ENCODE data around the gene ZCCHC2.

The ZCCHC2 gene
- total RNA-seq: 89.6 to 124 (median 111) reads per million in 3 donors

GRCh38 chr18:62522504-62523254 is at the start of gene ZCCHC2:
Gene ZCCHC2 (plus strand): TSS chr18:62523025. CDS start chr18:62523425, 400 bp downstream.
- Histone ChIP-seq H3K27ac (ENCODE audit: insufficient read depth, low read length, poor library complexity, severe bottlenecking) (peak within 1 kb of the TSS; percentile 93), H3K4me3 (ENCODE audit: insufficient read depth, low read depth, low read length, poor library complexity, severe bottlenecking) (peak within 1 kb of the TSS; percentile 98), H3K27me3 (replicated peaks; ENCODE audit: control insufficient read depth, insufficient read depth, low read length, poor library complexity, severe bottlenecking) (no peaks in the 10 kb centered on the region), H3K9me3 (ENCODE audit: control insufficient read depth, low read length) (no peaks in the 10 kb centered on the region), H3K36me3 (ENCODE audit: control insufficient read depth, insufficient read depth, low read length) (no peaks in the 10 kb centered on the region), H3K4me1 (ENCODE audit: control insufficient read depth, insufficient read depth, low read length, poor library complexity, severe bottlenecking) (peaks cover 19% of the 10 kb centered on the region)
- peak; percentile 95 to 96 (median 96) for DNase-seq

- H3K27me3 ChIP-seq (replicated peaks; ENCODE audit: control insufficient read depth, insufficient read depth, low read length, poor library complexity, severe bottlenecking): no peaks in the 10 kb centered on the region
- no peak overlapping the region for H3K27ac ChIP-seq (ENCODE audit: insufficient read depth, low read length, poor library complexity, severe bottlenecking)
- H3K4me3 ChIP-seq (ENCODE audit: insufficient read depth, low read depth, low read length, poor library complexity, severe bottlenecking): no peak overlapping the region
- H3K4me1 ChIP-seq (ENCODE audit: control insufficient read depth, insufficient read depth, low read length, poor library complexity, severe bottlenecking): no peaks in the 10 kb centered on the region
- DNase-seq: no peak
- H3K9me3 ChIP-seq (ENCODE audit: control insufficient read depth, low read length): peaks cover 8% of the 10 kb centered on the region
- H3K36me3 ChIP-seq (ENCODE audit: control insufficient read depth, insufficient read depth, low read length): no peaks in the 10 kb centered on the region
Measured at GRCh38 chr18:62479574-62479973, 43.3 kb upstream of the ZCCHC2 start.

- DNase-seq: no peak
- Histone ChIP-seq H3K27me3 (replicated peaks; ENCODE audit: control insufficient read depth, insufficient read depth, low read length, poor library complexity, severe bottlenecking) (no peaks in the 10 kb centered on the region), H3K27ac (ENCODE audit: insufficient read depth, low read length, poor library complexity, severe bottlenecking) (no peak overlapping the region), H3K9me3 (ENCODE audit: control insufficient read depth, low read length) (peaks cover 8% of the 10 kb centered on the region), H3K4me1 (ENCODE audit: control insufficient read depth, insufficient read depth, low read length, poor library complexity, severe bottlenecking) (no peaks in the 10 kb centered on the region), H3K36me3 (ENCODE audit: control insufficient read depth, insufficient read depth, low read length) (no peaks in the 10 kb centered on the region), H3K4me3 (ENCODE audit: insufficient read depth, low read depth, low read length, poor library complexity, severe bottlenecking) (no peak overlapping the region)
Measured at GRCh38 chr18:62480927-62481326, 41.9 kb upstream of the ZCCHC2 start.

GRCh38 chr18:62484941-62485340 is 37.9 kb upstream of the ZCCHC2 start:
- Histone ChIP-seq H3K9me3 (ENCODE audit: control insufficient read depth, low read length) (peaks cover 5% of the 10 kb centered on the region), H3K27me3 (replicated peaks; ENCODE audit: control insufficient read depth, insufficient read depth, low read length, poor library complexity, severe bottlenecking) (no peaks in the 10 kb centered on the region), H3K27ac (ENCODE audit: insufficient read depth, low read length, poor library complexity, severe bottlenecking) (no peak overlapping the region), H3K4me1 (ENCODE audit: control insufficient read depth, insufficient read depth, low read length, poor library complexity, severe bottlenecking) (no peaks in the 10 kb centered on the region), H3K4me3 (ENCODE audit: insufficient read depth, low read depth, low read length, poor library complexity, severe bottlenecking) (no peak overlapping the region), H3K36me3 (ENCODE audit: control insufficient read depth, insufficient read depth, low read length) (no peaks in the 10 kb centered on the region)
- no peak for DNase-seq

- H3K4me3 ChIP-seq (ENCODE audit: insufficient read depth, low read depth, low read length, poor library complexity, severe bottlenecking): no peak overlapping the region
Measured at GRCh38 chr18:62485684-62486083, 37.1 kb upstream of the ZCCHC2 start.

GRCh38 chr18:62486290-62486964 is 36.4 kb upstream of the ZCCHC2 start:
- Histone ChIP-seq H3K36me3 (ENCODE audit: control insufficient read depth, insufficient read depth, low read length) (no peaks in the 10 kb centered on the region), H3K27ac (ENCODE audit: insufficient read depth, low read length, poor library complexity, severe bottlenecking) (no peak overlapping the region), H3K27me3 (replicated peaks; ENCODE audit: control insufficient read depth, insufficient read depth, low read length, poor library complexity, severe bottlenecking) (no peaks in the 10 kb centered on the region), H3K4me3 (ENCODE audit: insufficient read depth, low read depth, low read length, poor library complexity, severe bottlenecking) (no peak overlapping the region), H3K4me1 (ENCODE audit: control insufficient read depth, insufficient read depth, low read length, poor library complexity, severe bottlenecking) (no peaks in the 10 kb centered on the region), H3K9me3 (ENCODE audit: control insufficient read depth, low read length) (no peaks in the 10 kb centered on the region)
- no peak for DNase-seq

More at GRCh38 chr18:62485684-62486083, 37.1 kb upstream of the ZCCHC2 start:
- H3K36me3 ChIP-seq (ENCODE audit: control insufficient read depth, insufficient read depth, low read length): no peaks in the 10 kb centered on the region
- no peaks in the 10 kb centered on the region for H3K9me3 ChIP-seq (ENCODE audit: control insufficient read depth, low read length)
- no peak for DNase-seq
- H3K27me3 ChIP-seq (replicated peaks; ENCODE audit: control insufficient read depth, insufficient read depth, low read length, poor library complexity, severe bottlenecking): no peaks in the 10 kb centered on the region
- no peak overlapping the region for H3K27ac ChIP-seq (ENCODE audit: insufficient read depth, low read length, poor library complexity, severe bottlenecking)
- H3K4me1 ChIP-seq (ENCODE audit: control insufficient read depth, insufficient read depth, low read length, poor library complexity, severe bottlenecking): no peaks in the 10 kb centered on the region

- H3K4me1 ChIP-seq (ENCODE audit: control insufficient read depth, insufficient read depth, low read length, poor library complexity, severe bottlenecking): no peaks in the 10 kb centered on the region
- DNase-seq: no peak
- H3K27ac ChIP-seq (ENCODE audit: insufficient read depth, low read length, poor library complexity, severe bottlenecking): no peak overlapping the region
- no peaks in the 10 kb centered on the region for H3K27me3 ChIP-seq (replicated peaks; ENCODE audit: control insufficient read depth, insufficient read depth, low read length, poor library complexity, severe bottlenecking)
- no peaks in the 10 kb centered on the region for H3K9me3 ChIP-seq (ENCODE audit: control insufficient read depth, low read length)
- H3K36me3 ChIP-seq (ENCODE audit: control insufficient read depth, insufficient read depth, low read length): no peaks in the 10 kb centered on the region
- H3K4me3 ChIP-seq (ENCODE audit: insufficient read depth, low read depth, low read length, poor library complexity, severe bottlenecking): no peak overlapping the region
Measured at GRCh38 chr18:62487161-62487560, 35.7 kb upstream of the ZCCHC2 start.

- no peak for DNase-seq
- Histone ChIP-seq H3K36me3 (ENCODE audit: control insufficient read depth, insufficient read depth, low read length) (no peaks in the 10 kb centered on the region), H3K4me1 (ENCODE audit: control insufficient read depth, insufficient read depth, low read length, poor library complexity, severe bottlenecking) (no peaks in the 10 kb centered on the region), H3K9me3 (ENCODE audit: control insufficient read depth, low read length) (no peaks in the 10 kb centered on the region), H3K27me3 (replicated peaks; ENCODE audit: control insufficient read depth, insufficient read depth, low read length, poor library complexity, severe bottlenecking) (no peaks in the 10 kb centered on the region), H3K4me3 (ENCODE audit: insufficient read depth, low read depth, low read length, poor library complexity, severe bottlenecking) (no peak overlapping the region), H3K27ac (ENCODE audit: insufficient read depth, low read length, poor library complexity, severe bottlenecking) (no peak overlapping the region)
Measured at GRCh38 chr18:62490967-62491695, 31.7 kb upstream of the ZCCHC2 start.

GRCh38 chr18:62493033-62493862 is 29.6 kb upstream of the ZCCHC2 start:
- Histone ChIP-seq H3K36me3 (ENCODE audit: control insufficient read depth, insufficient read depth, low read length) (no peaks in the 10 kb centered on the region), H3K4me3 (ENCODE audit: insufficient read depth, low read depth, low read length, poor library complexity, severe bottlenecking) (no peak overlapping the region), H3K27me3 (replicated peaks; ENCODE audit: control insufficient read depth, insufficient read depth, low read length, poor library complexity, severe bottlenecking) (no peaks in the 10 kb centered on the region), H3K9me3 (ENCODE audit: control insufficient read depth, low read length) (no peaks in the 10 kb centered on the region), H3K27ac (ENCODE audit: insufficient read depth, low read length, poor library complexity, severe bottlenecking) (no peak overlapping the region), H3K4me1 (ENCODE audit: control insufficient read depth, insufficient read depth, low read length, poor library complexity, severe bottlenecking) (no peaks in the 10 kb centered on the region)
- DNase-seq: no peak

Measured in effector memory CD4-positive, alpha-beta T cell (primary cell).